ENCODE results near the gene FOLR2. TPM values are rescaled to one million over a fixed set of nuclear protein-coding genes. Genes with fewer than 3 reads are reported as not detected.

The FOLR2 gene
- total RNA-seq, 1 experiment from 2014 or later = not detected

DNA sequence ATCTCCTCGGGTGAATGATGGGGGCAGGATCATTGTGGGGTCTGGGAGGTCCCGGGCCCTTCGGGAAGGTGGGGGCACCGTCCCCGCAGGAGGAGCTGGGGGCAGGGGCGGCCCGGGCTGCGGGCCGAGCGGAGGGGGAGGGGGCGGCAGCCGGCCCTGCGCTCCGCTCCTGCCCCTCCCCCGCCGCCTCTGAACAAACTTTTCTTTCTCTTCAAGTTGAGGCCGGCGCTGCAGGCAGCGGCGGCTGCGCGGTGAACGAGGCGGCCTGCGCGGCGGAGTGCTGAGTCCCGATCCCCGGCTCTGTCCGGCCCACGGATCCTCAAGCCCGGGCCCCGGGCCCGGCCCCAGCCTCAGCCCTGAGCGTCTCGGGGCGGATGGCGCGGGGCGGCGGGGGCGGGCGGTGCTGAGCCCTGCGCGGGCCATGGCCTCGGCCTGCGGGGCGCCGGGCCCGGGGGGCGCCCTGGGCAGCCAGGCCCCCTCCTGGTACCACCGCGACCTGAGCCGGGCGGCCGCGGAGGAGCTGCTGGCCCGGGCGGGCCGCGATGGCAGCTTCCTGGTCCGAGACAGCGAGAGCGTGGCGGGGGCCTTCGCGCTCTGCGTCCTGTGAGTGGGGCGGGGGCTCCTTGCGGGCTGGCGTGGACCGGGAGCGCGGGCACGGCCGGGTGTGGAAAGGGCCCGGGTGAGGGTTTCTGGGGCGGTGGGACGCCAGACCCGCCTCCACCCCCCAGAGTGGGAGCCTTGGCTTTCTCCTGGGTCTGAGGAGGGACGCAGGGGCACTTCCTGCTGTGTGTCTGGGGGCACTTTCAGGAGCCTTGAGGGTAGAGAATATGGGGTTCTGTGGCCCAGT is 8.2 kb downstream of the FOLR2 start, which contains the start of gene INPPL1:
Gene INPPL1 (plus strand): TSS at position 204 of the 847 bp plus-strand sequence. CDS start 218 bp downstream, at position 422.
- H3K4me3 ChIP-seq = peak within 1 kb of the TSS; percentile 95
- peak; percentile 43 for DNase-seq
- H3K36me3 ChIP-seq = peaks cover 43% of the 10 kb centered on the region
- H3K9me3 ChIP-seq = no peaks in the 10 kb centered on the region
- no peaks in the 10 kb centered on the region for H3K27me3 ChIP-seq

DNA sequence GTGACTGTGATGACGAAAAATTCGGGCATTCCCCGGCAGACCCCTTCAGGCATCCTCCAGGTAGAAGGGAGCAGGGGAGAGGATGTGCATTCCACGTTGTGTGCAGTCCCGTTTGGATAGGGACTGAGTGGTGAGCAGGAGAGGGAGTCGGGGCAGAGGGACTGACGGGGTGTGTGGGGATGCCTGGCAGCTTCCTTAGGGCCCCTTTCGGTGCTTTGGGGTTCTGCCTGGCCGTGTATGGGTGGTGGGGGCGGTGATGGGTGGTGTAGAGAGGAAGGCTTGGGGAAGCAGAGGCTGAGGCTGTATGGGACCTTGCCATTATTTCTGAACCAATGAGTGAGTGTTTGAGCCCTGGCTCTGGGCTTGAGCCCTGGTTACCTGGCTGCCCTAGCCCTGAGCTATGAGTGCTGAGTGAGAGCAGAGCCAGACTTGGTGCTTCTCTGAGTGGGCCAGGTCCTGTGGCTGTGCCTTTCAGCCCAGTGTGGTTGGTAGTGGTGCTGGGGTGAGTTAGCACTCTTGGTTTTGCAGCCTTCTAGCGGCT is 8.9 kb downstream of the FOLR2 start:
- DNase-seq = no peak
- peak overlapping the region; percentile 95 for H3K4me3 ChIP-seq
- peaks cover 50% of the 10 kb centered on the region for H3K36me3 ChIP-seq
- no peaks in the 10 kb centered on the region for H3K27me3 ChIP-seq
- no peaks in the 10 kb centered on the region for H3K9me3 ChIP-seq

DNA sequence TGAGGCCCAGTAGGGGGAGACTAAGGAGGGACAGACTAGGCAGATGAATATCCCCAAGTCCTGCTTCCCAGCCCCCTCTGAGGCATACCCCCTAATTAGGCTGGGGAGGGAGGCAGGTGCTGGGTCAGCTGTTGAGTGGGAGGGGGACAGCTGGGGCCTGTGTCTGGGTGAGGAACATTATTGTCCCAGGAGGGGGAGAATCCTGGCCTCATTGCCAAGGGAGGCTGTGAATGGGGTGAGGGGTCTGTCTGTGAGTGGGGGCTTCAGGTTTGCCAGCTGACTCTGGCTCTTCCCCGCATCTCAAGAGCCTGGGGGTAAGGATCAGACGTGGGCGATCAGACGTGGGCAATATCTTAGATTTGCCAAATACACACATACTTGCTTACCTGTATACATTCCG is 10.1 kb downstream of the FOLR2 start:
- Histone ChIP-seq H3K9me3 (no peaks in the 10 kb centered on the region), H3K4me3 (no peak overlapping the region), H3K27me3 (no peaks in the 10 kb centered on the region), H3K36me3 (peaks cover 63% of the 10 kb centered on the region)
- no peak for DNase-seq

DNA sequence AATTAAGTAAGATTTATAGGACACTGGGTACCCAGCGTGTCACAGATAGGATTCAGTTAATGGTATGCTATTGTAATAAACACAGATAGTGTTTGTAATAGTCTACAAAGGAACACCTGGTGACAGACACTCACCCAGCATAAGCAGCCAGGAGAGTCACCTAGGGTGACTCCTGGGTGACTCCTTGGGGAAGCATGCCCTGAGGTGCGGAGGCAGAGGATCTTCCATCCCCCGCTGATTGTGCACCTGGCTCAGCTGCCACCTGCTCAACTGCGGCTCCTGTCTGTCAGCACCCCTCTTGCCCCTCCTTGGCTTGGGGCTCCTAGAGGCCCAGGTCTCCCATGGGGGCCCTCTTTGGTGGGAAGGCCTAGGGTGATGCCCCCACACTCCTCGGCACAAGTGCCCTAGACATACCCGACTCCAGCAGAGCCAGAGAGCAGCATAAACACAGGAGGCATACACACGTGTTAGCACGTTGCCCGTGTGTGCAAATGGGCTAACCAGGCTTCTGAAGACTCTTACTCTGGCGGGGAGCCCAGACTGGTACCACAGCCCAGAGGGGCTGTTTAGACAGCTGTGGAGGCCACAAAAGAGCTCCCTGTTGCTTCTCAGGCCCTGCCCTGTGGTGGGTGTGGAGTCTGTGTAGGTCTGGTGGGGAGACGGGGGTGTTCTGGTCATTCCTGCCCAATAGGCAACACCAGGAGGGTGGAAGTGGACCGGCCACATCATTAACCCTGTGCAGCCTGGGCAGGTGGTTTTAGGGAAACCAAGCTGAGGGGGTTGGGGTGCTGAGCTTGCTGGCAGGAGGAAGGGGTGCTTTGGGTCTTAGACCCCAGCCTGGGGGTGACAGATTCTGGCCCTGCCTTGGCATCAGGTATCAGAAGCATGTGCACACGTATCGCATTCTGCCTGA is 11.0 kb downstream of the FOLR2 start:
- Histone ChIP-seq H3K4me3 (no peak overlapping the region), H3K36me3 (peaks cover 71% of the 10 kb centered on the region), H3K27me3 (no peaks in the 10 kb centered on the region), H3K9me3 (no peaks in the 10 kb centered on the region)
- no peak for DNase-seq

DNA sequence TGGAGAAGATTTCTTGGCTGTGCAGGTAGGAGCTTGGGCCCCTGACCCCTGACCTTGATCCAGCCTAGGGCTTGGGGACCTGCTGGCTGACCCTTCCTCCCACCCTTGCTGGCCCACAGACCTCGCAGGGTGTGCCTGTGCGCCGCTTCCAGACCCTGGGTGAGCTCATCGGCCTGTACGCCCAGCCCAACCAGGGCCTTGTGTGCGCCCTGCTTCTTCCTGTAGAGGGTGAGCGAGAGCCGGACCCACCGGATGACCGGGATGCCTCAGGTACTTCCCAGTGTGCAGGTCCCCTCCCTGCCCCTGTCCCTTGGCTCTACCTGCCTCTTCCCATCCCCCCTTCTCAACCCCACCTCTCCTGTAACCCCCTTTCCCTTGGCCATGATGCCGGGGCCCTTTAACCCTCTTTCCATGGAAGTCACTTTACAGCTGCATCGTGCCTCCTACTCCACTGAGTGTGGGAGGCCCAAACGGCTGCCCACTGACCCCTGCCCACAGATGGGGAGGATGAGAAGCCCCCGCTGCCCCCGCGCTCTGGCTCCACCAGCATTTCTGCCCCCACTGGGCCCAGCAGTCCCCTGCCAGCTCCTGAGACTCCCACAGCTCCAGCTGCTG is 11.7 kb downstream of the FOLR2 start:
- no peaks in the 10 kb centered on the region for H3K9me3 ChIP-seq
- no peaks in the 10 kb centered on the region for H3K27me3 ChIP-seq
- DNase-seq = no peak
- H3K4me3 ChIP-seq = no peak overlapping the region
- H3K36me3 ChIP-seq = peaks cover 79% of the 10 kb centered on the region

DNA sequence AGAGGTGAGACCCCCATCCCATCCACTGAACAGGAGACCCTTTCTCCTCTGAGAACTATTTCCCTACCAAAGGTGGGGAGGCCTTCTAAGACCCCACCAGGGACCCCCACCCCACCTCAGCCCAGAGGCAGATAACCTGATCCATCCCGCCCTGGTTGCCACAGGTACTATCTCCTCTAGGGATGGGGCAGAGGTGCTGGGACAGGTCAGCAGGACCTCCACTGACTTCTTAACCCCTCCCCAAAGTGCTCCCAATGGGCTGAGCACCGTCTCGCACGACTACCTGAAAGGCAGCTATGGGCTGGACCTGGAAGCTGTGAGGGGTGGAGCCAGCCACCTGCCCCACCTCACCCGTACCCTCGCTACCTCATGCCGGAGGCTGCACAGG is 12.2 kb downstream of the FOLR2 start:
- Histone ChIP-seq H3K4me3 (no peak overlapping the region), H3K9me3 (no peaks in the 10 kb centered on the region), H3K36me3 (peaks cover 84% of the 10 kb centered on the region), H3K27me3 (no peaks in the 10 kb centered on the region)
- DNase-seq = no peak

DNA sequence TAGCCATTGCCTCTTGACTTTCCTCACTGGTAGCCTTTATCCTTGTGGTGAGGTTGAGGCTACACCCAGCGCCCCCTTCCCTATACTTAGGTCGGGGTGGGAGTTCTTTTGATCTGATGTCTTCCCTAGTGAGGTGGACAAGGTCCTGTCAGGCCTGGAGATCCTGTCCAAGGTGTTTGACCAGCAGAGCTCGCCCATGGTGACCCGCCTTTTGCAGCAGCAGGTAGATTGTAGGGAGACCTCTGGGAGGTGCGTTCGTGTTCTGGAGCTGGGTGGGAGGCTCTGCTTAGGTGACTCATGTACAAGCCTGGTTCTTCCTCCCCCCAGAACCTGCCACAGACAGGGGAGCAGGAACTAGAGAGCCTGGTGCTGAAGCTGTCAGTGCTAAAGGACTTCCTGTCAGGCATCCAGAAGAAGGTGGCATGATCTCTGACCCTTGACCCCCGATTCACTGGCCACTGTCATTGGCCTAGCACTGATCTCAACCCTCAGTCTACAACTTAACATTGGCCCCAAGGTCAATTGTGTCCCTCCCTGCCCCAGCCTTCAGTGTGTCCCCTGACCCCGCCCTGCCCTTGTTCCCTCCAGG is 12.8 kb downstream of the FOLR2 start:
- H3K36me3 ChIP-seq = peaks cover 90% of the 10 kb centered on the region

DNA sequence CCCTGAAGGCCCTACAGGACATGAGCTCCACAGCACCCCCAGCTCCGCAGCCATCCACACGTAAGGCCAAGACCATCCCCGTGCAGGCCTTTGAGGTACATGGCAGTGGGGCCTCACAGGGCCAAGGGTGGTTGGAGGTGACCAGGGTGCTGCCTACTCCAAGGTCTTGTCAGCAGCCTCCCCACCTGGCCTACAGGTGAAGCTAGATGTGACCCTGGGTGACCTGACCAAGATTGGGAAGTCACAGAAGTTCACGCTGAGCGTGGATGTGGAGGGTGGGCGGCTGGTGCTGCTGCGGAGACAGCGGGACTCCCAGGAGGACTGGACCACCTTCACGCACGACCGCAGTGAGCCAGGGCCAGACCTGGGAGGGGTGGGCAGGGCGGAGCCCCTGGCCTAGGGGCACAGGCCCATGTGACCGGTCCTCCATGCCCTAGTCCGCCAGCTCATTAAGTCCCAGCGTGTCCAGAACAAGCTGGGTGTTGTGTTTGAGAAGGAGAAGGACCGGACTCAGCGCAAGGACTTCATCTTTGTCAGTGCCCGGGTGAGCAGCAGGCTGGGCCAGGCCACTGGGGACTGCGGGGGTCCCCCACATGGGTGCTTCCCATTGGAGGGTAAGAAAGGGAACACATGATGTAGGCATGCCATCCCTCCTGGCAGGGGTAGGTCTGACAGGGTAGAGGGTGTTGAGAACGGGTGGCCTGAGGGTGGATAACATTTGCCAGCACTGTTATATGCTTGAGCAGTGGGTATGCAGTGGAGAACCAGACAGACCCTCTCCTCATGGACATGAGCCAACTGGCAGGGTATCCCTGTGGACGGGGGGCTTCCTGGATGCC is 13.6 kb downstream of the FOLR2 start:
- Histone ChIP-seq H3K4me3 (no peak overlapping the region), H3K36me3 (peaks cover 97% of the 10 kb centered on the region), H3K9me3 (no peaks in the 10 kb centered on the region), H3K27me3 (no peaks in the 10 kb centered on the region)
- no peak for DNase-seq

More for the DNA sequence above, 12.8 kb downstream of the FOLR2 start:
- DNase-seq = no peak
- Histone ChIP-seq H3K4me3 (no peak overlapping the region), H3K27me3 (no peaks in the 10 kb centered on the region), H3K9me3 (no peaks in the 10 kb centered on the region)

DNA sequence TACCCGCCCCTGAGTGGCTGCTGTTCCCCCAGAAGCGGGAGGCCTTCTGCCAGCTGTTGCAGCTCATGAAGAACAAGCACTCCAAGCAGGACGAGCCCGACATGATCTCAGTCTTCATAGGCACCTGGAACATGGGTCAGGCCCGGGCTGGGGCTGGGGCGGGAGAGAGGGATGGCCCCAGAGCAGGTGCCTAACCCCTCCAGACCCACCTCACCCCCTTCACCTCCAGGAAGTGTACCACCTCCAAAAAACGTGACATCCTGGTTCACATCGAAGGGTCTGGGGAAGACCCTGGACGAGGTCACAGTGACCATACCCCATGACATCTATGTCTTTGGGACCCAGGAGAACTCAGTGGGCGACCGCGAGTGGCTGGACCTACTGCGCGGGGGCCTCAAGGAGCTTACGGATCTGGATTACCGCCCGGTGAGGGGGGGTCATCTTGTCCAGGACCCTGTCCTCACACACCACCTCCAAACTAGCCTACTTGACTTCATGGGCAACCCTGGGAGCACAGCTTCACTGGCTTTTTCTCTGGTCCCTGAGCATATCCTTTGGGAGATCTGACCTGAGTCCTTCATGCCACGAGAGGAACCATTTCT is 14.3 kb downstream of the FOLR2 start:
- no peak for DNase-seq
- H3K36me3 ChIP-seq = peaks cover 95% of the 10 kb centered on the region
- H3K27me3 ChIP-seq = no peaks in the 10 kb centered on the region

DNA sequence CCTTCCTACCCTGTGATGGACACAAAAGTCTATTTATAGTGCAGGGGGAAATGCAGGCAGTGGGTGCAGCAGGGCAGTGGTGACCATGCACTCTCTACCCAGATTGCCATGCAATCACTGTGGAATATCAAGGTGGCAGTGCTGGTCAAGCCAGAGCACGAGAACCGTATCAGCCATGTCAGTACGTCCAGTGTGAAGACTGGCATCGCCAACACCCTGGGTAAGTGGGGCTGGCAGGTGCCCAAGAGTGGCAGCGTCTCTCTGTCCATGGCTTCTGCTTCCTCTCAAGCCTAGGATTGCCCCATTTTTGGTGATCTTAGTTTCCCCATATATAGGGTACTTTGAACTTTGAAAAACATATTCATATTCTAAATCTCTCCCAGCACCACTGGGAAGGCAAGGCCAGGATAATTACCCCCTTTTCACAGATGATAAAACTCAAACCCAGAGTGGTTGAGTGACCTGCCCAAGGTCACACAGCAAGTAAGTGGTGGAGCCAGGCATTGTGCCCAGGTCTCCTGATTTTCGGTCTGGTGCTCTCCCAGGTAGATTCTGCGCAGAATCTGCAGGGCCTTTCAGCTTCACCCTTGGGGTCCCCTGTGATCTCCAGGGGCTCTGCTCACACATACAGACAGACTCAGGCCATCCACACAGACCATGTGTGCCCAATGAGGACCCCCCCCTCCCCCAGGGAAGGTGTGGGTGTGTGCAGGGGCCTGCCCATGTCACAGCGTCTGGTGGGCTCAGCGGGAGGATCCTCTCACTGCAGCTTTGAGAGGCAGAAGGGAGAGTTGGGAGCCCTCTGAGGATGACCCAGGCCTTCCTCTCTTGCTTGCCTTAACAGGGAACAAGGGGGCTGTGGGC is 15.0 kb downstream of the FOLR2 start:
- H3K9me3 ChIP-seq = no peaks in the 10 kb centered on the region
- H3K4me3 ChIP-seq = no peak overlapping the region
- no peaks in the 10 kb centered on the region for H3K27me3 ChIP-seq
- peaks cover 93% of the 10 kb centered on the region for H3K36me3 ChIP-seq
- DNase-seq = no peak

More for the DNA sequence above, 14.3 kb downstream of the FOLR2 start:
- Histone ChIP-seq H3K9me3 (no peaks in the 10 kb centered on the region), H3K4me3 (no peak overlapping the region)

DNA sequence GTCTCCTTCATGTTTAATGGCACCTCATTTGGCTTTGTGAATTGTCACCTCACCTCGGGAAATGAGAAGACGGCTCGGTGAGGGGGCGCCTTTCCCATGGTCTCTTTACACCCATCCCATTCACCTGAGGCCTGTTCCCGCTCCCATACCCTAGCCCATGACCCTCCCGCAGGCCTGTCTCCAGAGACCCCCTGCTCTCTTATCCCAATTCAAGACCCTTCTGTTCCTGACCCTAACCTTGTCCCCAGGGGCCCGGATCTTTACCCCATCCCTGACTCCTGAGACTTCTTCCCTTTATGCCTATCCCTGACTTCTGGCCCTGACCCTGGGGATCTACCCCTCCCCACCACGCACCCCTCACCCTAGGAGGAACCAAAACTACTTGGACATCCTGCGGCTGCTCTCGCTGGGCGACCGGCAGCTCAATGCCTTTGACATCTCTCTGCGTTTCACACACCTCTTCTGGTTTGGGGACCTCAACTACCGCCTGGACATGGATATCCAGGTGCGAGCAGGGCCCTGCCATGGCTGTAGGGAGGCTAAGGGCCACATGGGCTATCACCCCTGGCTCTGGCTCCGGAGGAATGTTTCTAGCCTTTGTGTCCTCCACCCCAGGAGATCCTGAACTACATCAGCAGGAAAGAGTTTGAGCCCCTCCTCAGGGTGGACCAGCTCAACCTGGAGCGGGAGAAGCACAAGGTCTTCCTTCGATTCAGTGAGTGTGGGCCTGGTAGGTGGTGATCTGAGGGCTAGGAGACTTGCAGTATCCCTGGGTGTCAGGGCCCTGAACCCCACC is 15.9 kb downstream of the FOLR2 start:
- Histone ChIP-seq H3K27me3 (no peaks in the 10 kb centered on the region), H3K36me3 (peaks cover 91% of the 10 kb centered on the region), H3K4me3 (no peak overlapping the region), H3K9me3 (no peaks in the 10 kb centered on the region)
- no peak for DNase-seq

DNA sequence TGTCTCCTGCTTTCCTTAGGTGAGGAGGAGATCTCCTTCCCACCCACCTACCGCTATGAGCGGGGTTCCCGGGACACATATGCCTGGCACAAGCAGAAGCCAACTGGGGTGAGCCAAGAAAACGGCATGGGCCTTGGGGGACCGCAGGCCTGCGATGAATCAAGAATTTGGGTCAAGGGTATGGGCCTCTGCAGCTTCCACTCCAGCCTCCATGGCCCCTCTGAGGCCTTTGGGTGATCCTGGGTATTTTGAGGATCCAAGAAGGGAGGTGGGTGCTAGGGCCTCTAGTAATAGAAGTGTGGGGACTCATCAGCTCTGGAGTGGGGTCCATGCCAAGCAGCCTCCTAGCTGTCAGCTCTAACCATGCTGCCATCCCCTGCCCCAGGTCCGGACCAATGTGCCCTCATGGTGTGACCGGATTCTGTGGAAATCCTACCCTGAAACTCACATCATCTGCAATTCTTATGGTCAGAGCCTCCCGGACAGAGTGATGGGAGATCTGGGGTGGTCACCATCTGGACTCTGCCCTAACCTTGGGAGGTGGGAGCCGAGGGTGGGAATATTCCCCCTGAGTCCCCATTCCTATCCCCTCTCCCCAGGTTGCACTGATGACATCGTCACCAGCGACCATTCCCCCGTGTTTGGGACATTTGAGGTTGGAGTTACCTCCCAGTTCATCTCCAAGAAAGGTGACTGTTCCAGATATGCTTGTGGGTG is 16.6 kb downstream of the FOLR2 start:
- no peak for DNase-seq
- Histone ChIP-seq H3K36me3 (peaks cover 91% of the 10 kb centered on the region), H3K27me3 (no peaks in the 10 kb centered on the region), H3K4me3 (no peak overlapping the region), H3K9me3 (no peaks in the 10 kb centered on the region)

DNA sequence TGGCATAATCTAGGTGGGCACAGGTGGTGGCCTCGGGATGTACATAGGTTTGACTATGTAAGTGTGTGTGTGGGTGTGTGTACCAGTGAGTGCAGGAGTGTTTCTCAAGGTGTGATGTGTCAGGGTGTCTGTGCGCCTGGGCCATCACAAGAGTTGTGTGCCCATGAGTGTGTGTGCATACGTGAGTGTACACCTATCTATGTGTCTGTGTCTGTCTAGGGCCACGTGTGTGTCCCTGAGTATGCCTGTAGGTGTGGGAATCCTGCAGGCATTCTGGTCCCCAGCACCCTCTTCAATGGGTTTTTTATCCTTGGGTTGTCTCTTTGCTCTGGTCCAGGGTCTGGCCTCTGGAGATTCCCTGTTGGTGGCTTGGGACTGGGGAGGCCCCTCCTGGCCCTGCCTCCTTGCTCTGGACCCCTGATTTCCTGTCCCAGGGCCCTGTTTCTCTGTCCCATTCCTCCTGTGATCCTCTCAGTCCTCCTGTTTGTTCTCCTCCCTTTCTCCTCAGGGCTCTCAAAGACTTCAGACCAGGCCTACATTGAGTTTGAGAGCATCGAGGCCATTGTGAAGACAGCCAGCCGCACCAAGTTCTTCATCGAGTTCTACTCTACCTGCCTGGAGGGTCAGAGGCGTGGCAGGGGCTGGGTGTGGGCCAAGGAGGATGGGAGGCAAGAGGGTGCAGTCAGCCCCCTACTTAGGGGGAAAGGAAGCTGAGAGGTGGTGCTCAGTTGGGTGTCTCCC is 17.3 kb downstream of the FOLR2 start:
- Histone ChIP-seq H3K36me3 (peaks cover 88% of the 10 kb centered on the region), H3K4me3 (no peak overlapping the region), H3K27me3 (no peaks in the 10 kb centered on the region), H3K9me3 (no peaks in the 10 kb centered on the region)
- DNase-seq = no peak

Measured in MG63 (cell line).